Skeletal muscle tissue (tissue), 4 donors: ENCODE data around the gene ZNF580. TPM values are rescaled to one million over a fixed set of nuclear protein-coding genes. Genes with fewer than 3 reads are reported as not detected.

Experiments used
- H3K27ac ChIP-seq: one replicate; pipeline ENCODE4 v1.7.0; 2013; ENCODE audit warnings: mild to moderate bottlenecking, low read depth, low read length, inconsistent platforms
- H3K27me3 ChIP-seq, 3 donors: one replicate each; pipeline ENCODE4 v1.7.0; 2013; ENCODE audit warnings: low read length in 3 of 3; ENCODE audit not compliant: control insufficient read depth in 3 of 3, insufficient read depth in 3 of 3
- H3K36me3 ChIP-seq, 3 donors: one replicate each; pipeline ENCODE4 v1.7.0; 2013; ENCODE audit warnings: low read length in 3 of 3; ENCODE audit not compliant: control insufficient read depth in 3 of 3, insufficient read depth in 3 of 3
- H3K4me1 ChIP-seq, 3 donors: one replicate each; pipeline ENCODE4 v1.7.0; 2013; ENCODE audit warnings: low read length in 3 of 3, mild to moderate bottlenecking in 3 of 3; ENCODE audit not compliant: control insufficient read depth in 3 of 3, insufficient read depth in 3 of 3
- H3K4me3 ChIP-seq, 3 donors: one replicate each; pipeline ENCODE4 v1.7.0; 2013; ENCODE audit warnings: low read length in 3 of 3
- H3K9ac ChIP-seq, 3 donors: one replicate each; pipeline ENCODE4 v1.7.0; 2013; ENCODE audit warnings: low read length in 3 of 3, mild to moderate bottlenecking in 3 of 3, moderate library complexity in 2 of 3, low read depth in 1 of 3
- H3K9me3 ChIP-seq, 3 donors: one replicate each; pipeline ENCODE4 v1.7.0; 2013; ENCODE audit warnings: low read length in 3 of 3; ENCODE audit not compliant: control insufficient read depth in 3 of 3
- total RNA-seq: library from RNA; depleted of rRNA; stranded (reverse); fragments of >200 nt; gene quantifications from one replicate; pipeline ENCODE4 v1.2.3, GENCODE V29; 2014
- donor health status: Osteomylitis.

The ZNF580 gene
- total RNA-seq, 1 donor from 2014 or later, result 2.1 TPM

DNA sequence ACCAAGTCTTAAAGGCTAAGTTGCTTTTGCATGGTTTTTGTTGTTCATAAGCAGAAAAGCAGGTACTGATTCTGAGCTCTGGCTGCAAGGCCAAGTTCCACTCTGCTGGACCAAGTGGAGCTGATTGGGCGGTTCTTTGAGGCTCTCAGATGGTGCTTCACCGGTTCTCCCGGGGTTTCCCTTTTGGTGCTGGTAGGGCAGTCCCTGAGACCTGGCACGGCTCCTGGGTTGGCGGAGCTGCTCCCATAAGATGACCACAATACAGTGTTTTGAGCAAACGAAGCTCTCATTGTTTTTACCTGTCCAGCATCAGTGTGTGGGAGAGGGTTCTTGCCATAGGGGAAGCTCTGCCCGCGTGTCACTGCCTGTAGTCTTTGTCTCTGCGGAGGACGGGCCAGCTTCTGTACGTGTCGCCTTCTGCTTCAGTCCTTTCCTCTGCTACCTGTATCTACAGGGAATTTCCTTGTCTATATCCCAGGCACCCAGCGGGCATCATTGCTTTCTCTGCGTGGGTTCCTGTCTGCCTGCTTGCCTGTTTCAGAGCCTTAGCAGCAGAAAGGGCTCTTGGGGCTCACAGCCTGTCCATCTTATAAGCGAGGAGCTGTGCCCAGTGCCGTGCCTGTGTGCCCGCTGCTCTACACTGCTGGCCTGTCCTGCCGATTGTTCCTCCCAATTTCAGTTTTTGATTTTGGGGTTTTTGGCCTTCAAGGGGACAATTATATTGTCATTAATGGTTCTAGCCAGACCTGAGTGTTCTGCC is 16.4 kb downstream of the ZNF580 start:
- Histone ChIP-seq H3K4me1 (peaks cover 37 to 42% (median 40%) of the 10 kb centered on the region in 3 donors), H3K9me3 (no peaks in the 10 kb centered on the region), H3K36me3 (peaks cover 9 to 22% (median 19%) of the 10 kb centered on the region in 3 donors), H3K27me3 (no peaks in the 10 kb centered on the region), H3K4me3 (peak overlapping the region; percentile 87 to 91 (median 87)), H3K9ac (peak overlapping the region in 2 of 3 donors; percentile 48 to 74), H3K27ac (no peak overlapping the region)

DNA sequence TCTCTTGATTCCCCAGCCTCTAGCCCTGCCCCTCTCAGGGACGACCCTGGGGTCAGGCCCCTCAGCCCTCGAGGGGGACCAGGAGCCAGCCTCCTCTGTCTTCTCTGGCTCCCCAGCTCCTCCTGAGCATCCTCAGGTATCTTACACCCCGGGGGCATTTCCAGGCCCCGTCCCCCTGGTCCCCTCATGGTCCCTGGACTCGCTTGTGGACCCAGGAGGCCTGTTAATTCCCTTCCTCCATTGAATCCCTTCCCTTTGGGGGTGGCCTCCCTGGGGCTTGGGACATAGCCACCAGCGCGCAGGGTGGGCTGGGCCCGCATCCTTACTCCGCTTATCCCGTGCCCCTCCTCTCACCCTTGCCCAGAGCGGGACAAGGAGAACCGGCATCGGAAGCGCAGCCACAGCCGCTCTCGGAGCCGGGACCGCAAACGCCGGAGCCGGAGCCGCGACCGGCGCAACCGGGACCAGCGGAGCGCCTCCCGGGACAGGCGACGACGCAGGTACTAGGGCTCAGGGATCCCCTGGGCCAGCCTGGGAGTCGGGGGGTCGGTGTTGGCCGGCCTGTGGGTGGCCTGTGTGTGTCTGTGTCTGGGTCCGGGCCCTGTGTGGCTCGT is 18.2 kb downstream of the ZNF580 start:
- Histone ChIP-seq H3K4me1 (peaks cover 37 to 42% (median 40%) of the 10 kb centered on the region in 3 donors), H3K27me3 (no peaks in the 10 kb centered on the region), H3K9me3 (no peaks in the 10 kb centered on the region), H3K36me3 (peaks cover 25 to 38% (median 35%) of the 10 kb centered on the region in 3 donors), H3K27ac (no peak overlapping the region), H3K9ac (peak overlapping the region in 1 of 3 donors; percentile 33), H3K4me3 (no peak overlapping the region)

DNA sequence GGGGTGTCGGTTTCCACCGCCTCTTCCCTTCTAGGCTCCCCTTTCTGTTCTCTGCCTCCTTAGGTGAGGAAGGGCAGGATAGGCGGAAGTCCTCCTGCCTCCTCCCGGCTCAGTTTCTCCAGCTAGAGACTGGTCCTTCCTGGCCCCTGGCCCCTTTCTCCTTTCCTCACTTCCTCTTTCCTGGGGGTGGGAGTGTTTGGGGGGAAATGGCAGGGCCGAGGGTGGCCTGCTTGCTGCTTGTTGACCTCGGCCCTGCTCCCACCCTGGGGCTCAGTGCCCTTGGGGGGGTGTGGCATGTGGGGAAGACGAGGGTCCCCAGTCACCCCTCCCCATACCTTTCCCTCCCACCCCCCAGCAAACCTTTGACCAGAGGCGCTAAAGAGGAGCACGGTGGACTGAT is 19.0 kb downstream of the ZNF580 start:
- no peaks in the 10 kb centered on the region for H3K9me3 ChIP-seq
- H3K27ac ChIP-seq, result no peak overlapping the region
- no peak overlapping the region for H3K4me3 ChIP-seq
- H3K36me3 ChIP-seq, result peaks cover 30 to 45% (median 42%) of the 10 kb centered on the region in 3 donors
- peaks cover 37 to 42% (median 40%) of the 10 kb centered on the region in 3 donors for H3K4me1 ChIP-seq
- H3K27me3 ChIP-seq, result no peaks in the 10 kb centered on the region
- H3K9ac ChIP-seq, result peak overlapping the region in 1 of 3 donors; percentile 35

DNA sequence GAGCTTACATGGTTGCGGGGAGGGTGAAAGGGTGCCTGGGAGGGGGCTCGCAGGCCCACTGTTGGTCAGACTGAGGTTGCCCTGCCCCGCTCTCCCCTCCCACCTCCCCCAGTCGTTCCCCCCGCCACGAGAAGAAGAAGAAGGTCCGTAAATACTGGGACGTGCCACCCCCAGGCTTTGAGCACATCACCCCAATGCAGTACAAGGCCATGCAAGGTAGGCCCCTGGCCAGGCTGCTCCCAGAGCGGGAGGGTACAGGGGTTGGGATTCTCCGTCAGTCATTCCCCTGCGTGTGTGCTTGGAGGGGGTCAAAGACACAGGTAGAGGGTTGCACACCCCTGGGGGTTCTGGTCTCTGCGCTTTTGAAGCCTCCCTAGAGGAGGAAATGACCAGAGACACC is 19.6 kb downstream of the ZNF580 start:
- Histone ChIP-seq H3K9ac (peak overlapping the region in 1 of 3 donors; percentile 25), H3K4me1 (peaks cover 37 to 42% (median 40%) of the 10 kb centered on the region in 3 donors), H3K9me3 (no peaks in the 10 kb centered on the region), H3K4me3 (no peak overlapping the region), H3K27me3 (no peaks in the 10 kb centered on the region), H3K27ac (no peak overlapping the region), H3K36me3 (peaks cover 35 to 48% (median 42%) of the 10 kb centered on the region in 3 donors)

DNA sequence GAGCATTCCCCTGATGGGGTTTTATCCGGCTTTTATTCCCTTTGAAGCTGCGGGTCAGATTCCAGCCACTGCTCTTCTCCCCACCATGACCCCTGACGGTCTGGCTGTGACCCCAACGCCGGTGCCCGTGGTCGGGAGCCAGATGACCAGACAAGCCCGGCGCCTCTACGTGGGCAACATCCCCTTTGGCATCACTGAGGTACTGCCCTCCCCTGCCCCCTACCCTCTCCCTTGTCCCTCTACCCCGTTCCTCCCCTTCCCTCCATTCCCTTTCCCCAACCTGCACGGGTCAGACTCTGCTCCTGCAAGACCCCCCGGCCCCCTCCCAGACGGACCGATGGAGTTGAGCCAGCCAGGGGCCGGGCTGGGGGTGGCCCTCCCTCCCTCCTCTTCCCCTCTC is 20.2 kb downstream of the ZNF580 start:
- Histone ChIP-seq H3K4me1 (peaks cover 31 to 37% (median 35%) of the 10 kb centered on the region in 3 donors), H3K9me3 (no peaks in the 10 kb centered on the region), H3K27me3 (no peaks in the 10 kb centered on the region), H3K9ac (no peak overlapping the region), H3K4me3 (no peak overlapping the region), H3K27ac (no peak overlapping the region), H3K36me3 (peaks cover 40 to 50% (median 45%) of the 10 kb centered on the region in 3 donors)

DNA sequence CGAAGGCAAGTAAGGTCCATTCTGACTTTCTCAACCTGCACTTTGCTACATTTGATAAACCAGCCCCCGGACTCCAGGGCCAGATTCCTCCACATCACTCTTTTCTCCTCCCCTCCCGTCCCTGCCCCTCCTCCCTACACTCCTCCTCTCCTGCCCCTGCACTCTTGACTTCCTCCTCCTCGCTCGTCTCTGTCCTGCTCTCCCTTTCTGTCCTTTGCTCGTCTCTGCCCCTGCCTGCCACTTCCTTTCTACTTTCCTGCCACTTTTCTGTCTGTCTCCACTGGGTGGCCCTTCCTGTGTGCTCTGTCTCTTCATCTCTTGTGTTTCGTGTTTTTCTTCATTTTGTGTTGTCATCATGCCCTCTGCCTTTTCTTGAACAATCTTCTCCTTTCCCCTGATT is 21.0 kb downstream of the ZNF580 start:
- Histone ChIP-seq H3K27ac (no peak overlapping the region), H3K9ac (no peak overlapping the region), H3K27me3 (no peaks in the 10 kb centered on the region), H3K36me3 (peaks cover 49 to 58% (median 52%) of the 10 kb centered on the region in 3 donors), H3K4me1 (peaks cover 23 to 28% (median 26%) of the 10 kb centered on the region in 3 donors), H3K4me3 (no peak overlapping the region), H3K9me3 (no peaks in the 10 kb centered on the region)

DNA sequence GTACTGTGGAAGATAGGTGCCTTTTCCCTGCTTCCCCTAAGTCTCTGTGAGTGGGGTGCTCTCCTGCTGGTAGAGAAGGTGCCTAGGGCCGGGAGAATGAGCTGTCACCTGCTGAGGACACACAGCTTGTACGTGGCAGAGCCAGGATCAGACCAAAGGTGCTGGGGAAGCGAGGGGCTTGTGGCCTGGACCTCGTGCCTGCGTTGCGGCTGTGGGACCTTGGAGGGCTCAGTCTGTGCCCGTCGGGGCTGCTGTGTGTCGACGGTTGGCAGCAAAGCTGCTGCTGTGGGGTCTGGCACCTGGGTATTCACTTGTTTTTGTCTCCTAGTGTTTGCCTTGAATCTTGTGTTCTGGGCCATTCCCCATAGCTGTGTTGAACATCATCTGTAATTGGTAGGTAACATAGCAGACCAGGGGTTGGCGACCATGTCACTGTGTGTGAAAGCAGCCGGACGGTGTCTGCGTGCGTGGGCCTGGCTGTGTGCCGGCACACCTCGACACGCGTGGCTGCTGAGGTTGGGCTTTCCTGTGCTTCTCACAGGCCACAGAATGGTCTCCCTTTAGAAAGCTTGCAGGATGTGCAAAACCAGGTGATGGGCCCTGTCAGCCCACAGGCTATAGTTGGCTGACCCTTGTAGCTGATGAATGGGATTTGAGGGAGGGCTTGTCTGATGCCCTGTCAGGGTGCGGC is 23.2 kb downstream of the ZNF580 start:
- Histone ChIP-seq H3K36me3 (peaks cover 66 to 75% (median 70%) of the 10 kb centered on the region in 3 donors), H3K4me3 (no peak overlapping the region), H3K27me3 (no peaks in the 10 kb centered on the region), H3K27ac (no peak overlapping the region), H3K9me3 (no peaks in the 10 kb centered on the region), H3K4me1 (peaks cover 4 to 9% (median 9%) of the 10 kb centered on the region in 3 donors), H3K9ac (no peak overlapping the region)

DNA sequence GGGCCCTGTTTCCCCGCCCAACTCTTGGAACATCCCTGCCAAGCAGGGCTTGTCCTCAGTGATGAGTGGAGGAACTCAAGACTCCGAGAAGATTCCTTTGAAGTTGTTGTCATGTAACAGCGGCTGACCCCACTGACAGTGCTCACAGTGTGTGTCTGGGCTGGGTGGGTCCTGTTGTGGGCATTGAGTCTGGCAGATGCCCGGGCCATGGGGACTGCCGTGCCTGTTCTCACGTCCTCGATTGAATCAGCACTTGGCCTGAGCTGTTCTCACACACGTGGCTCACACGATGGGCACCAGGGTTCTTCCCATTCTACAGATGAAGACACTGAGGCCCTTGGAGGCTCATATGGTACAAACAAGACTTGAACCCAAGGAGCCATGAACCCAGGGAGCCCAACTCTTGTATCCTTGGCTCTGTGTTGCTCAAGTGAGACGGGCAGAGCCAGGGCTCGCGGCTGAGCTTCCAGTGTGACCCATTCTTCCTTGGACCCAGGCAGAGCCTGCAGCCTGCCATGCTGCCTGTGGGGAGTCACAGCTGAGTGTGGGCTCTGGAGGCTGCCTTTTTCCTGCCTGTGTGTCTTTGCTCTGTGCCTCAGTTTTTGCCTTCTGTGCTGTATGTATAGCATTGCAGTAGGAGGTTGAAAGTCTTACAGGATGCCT is 25.7 kb downstream of the ZNF580 start:
- Histone ChIP-seq H3K36me3 (peaks cover 78 to 83% (median 80%) of the 10 kb centered on the region in 3 donors), H3K4me1 (peaks cover 5 to 11% (median 11%) of the 10 kb centered on the region in 3 donors), H3K27ac (no peak overlapping the region), H3K27me3 (no peaks in the 10 kb centered on the region), H3K4me3 (no peak overlapping the region), H3K9ac (no peak overlapping the region), H3K9me3 (no peaks in the 10 kb centered on the region)

DNA sequence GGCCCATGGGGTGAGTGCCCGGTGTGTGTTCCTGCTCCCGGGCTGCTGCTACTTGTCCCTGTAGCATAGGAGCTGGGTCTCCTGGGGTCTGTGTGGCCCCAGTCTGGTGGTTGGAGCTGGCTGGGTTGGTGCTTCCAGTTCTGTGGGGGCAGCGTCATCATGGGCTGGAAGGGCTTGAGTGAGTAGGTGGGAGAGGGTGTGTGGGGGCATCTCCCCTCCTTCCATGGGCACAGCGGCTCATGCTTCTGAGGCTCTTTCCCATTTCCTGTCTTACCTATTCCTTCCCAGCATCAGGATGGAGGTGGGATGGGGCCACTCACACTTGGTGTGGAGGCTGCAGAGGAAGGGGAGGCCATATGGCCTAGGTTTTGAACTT is 26.2 kb downstream of the ZNF580 start:
- Histone ChIP-seq H3K36me3 (peaks cover 73 to 78% (median 76%) of the 10 kb centered on the region in 3 donors), H3K9me3 (no peaks in the 10 kb centered on the region), H3K4me1 (peaks cover 5 to 11% (median 11%) of the 10 kb centered on the region in 3 donors), H3K9ac (no peak overlapping the region), H3K27ac (no peak overlapping the region), H3K27me3 (no peaks in the 10 kb centered on the region), H3K4me3 (no peak overlapping the region)
